ENCODE measurements around the gene LYZ. TPM values are rescaled to one million over a fixed set of nuclear protein-coding genes. Genes with fewer than 3 reads are reported as not detected.
A peak's percentile ranks its signal among the peaks of the same experiment; 100 is the strongest.

Gene LYZ
- total RNA-seq, 1 experiment from 2014 or later: not detected

GRCh38 chr12:69338936-69339335 is 9.2 kb upstream of the LYZ start:
- no peak for DNase-seq (ENCODE audit: low read depth)

DNA sequence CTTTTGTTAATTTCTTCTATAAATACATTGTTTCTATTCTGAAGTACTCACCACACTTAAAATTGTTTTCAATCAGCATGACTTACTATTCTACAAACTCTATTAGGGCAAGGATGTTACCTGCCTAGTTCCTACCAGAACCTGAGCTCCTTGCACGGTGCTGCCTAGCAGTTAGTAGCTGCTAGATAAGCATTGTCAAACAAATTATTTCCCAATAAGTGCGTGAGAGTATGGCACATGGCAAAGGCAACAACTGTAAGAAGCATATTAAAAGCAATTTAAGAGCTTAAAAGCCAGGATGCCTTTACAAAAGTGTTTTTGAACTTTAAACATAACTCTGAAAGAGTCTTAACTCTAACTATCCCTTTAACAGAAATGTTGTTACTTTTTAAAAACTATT is 8.2 kb upstream of the LYZ start:
- no peak for DNase-seq (ENCODE audit: low read depth)

DNA sequence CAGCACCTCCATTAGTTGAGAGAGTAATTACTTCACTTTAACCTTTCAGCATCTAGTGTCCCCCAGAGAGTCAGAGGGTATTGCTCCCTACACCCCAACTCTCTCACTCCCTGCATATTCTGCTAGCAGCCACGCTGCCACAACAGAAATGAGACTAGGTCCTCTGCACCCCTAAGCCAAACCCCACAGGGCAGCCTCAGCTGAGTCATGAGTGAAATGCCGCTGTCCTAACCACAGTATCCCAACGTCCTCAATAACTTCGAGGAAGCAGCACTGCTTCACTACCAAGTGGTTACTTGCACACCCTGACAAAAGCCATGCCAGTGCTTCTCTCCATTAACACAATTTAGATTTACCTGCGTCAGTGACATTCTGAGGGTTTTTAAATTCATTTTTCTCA is 6.9 kb upstream of the LYZ start:
- DNase-seq (ENCODE audit: low read depth): peak; percentile 71

DNA sequence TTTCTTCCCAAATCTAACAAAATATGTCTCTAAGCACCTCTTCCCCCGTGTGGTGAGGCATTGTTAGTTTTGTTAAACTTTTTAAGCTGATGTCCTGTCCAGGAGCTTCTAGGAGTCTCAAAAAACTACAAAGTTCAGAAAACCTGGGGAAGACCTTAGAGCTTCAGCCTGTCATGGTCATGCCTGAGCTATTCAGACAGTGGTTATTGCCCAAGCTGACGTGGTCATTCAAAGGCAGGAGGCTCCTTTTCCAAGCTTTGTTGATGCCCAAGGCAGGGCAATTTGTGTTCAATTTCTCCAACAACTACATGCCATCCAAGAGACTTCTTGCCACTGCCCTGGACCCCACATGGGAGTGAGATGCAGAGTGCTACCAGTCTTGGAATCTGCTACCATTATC is 5.8 kb upstream of the LYZ start:
- no peak for DNase-seq (ENCODE audit: low read depth)

GRCh38 chr12:69343357-69343756 is 4.8 kb upstream of the LYZ start:
- DNase-seq (ENCODE audit: low read depth): no peak

DNA sequence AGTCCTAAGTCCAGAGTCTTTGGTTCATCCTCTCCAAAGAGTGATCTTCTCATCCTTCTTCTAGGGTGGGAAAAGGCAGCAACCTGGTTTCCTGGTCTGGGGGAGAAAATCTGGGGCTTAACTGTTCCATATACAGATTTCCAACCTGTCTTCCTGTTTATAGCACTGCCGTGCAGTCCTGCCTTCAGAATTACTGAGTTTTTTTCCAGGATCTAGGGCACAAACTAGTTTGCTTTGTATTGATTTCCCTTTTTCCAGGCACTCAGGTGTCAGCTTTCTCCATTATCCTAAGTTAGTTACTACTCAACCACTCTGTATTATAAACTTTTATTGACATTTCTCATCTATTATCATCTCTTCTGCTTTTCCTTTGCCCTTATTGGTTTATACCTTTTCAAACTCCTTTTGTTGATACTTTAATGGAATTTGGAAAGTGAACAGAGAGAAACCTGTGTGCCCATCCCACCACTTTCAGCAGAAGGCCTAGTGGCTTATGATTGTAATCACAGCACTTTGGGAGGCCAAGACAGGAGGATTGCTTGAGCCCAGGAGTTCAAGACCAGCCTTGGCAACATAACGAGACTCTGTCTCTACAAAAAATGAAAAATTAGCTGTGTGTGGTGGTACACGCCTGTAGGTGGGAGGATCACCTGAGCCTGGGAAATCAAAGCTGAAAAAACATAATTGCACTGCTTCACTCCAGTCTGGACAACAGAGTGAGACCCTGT is 4.1 kb upstream of the LYZ start:
- DNase-seq (ENCODE audit: low read depth): no peak

DNA sequence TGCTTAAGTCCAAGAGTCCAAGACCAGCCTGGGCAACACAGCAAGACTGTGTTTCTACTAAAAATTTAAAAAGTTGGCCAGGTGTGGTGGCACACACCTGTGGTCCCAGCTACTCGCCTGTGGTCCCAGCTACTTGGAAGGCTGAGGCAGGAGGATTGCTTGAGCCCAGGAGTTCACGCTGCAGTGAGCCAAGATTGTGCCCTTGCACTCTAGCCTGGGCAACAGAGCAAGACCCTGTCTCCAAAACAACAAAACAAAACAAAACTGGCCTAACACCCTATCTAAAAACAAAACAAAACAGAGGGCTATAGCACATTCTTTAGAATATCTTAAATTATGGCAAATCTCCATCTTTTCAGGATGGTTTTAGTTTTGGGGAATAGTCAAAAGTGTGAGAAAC is 3.1 kb upstream of the LYZ start:
- DNase-seq (ENCODE audit: low read depth): no peak

- no peak for DNase-seq (ENCODE audit: low read depth)
Measured at GRCh38 chr12:69345742-69346141, 2.4 kb upstream of the LYZ start.

GRCh38 chr12:69350002-69350626 is 1.9 kb downstream of the LYZ start:
- no peak for DNase-seq (ENCODE audit: low read depth)

GRCh38 chr12:69350777-69351176 is 2.6 kb downstream of the LYZ start:
- no peak for DNase-seq (ENCODE audit: low read depth)

DNA sequence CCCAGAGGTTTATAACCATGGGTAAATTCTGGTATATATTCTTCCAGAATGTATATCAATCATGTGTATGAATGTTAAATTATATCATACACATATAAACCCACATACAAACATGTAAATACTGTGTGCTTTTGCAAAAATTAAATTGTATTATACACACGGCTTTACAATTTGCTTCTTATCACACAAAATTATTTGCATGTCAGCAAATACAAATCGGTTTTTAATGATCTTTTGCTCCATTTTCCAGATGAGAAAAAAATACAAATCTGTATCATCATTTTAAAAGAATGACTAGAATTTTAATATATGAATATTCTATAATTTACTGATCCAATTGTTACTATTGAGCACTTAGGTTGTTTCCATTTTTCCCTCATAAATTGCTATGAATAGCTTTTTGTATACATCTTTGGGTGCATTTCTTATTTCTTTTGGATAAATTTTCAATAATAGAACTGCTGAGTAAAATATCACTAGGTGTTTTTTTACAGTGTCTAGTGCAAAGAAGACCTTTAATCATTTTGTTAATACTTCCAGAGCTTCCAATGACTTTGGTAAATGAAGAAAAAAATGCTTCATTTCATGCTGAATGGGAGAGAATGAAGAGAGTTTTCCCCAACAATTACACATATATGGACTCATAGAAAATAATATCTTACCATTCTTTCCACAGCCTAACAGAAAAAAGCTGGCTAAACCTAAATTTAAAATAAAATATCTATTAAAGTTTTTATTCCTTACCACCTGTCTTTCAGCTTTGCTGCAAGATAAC is 3.5 kb downstream of the LYZ start:
- DNase-seq (ENCODE audit: low read depth): no peak

DNA sequence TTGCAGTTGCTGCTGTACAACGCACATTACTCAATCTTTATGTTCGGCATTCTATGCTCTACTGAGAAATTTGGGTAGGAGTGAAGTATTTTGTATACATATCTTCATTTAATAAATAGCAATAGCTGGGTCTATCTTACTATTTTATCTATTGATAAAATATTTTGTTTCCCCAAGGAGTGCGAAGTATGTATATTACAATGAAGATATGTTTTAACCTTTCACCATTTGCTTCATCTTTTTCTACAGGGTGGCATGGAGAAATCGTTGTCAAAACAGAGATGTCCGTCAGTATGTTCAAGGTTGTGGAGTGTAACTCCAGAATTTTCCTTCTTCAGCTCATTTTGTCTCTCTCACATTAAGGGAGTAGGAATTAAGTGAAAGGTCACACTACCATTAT is 4.7 kb downstream of the LYZ start:
- DNase-seq (ENCODE audit: low read depth): no peak

- DNase-seq (ENCODE audit: low read depth): no peak
Measured at GRCh38 chr12:69354172-69354555, 6.0 kb downstream of the LYZ start.

DNA sequence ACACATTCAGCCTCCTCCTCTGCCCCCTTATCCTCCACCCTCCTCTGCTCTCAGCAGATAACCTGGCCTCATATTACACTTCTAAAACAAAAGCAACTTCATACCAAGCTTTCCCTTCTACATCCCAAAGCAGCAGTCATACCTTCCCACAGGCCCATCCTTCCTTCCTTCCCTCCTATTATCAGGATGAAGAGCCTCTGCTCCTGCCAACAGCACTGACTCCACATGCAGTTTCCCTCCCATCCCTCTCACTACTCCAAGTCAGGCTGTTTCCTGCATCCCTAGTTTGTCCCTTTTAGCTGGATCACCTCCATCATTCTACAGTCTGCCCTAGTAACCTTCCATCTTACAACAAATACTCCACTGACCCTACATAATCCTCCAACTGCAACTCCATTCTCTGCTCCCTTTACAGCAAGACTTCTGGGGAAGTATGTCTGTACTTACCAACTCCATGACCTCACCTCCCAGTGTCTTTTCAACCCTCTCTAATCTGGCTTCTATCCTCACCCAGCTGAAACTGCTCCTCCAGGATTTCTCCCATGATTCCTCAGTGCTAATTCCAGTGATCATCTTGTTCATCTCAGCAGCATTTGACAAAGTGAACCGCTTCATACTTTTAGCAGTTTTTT is 6.5 kb downstream of the LYZ start:
- DNase-seq (ENCODE audit: low read depth): no peak

DNA sequence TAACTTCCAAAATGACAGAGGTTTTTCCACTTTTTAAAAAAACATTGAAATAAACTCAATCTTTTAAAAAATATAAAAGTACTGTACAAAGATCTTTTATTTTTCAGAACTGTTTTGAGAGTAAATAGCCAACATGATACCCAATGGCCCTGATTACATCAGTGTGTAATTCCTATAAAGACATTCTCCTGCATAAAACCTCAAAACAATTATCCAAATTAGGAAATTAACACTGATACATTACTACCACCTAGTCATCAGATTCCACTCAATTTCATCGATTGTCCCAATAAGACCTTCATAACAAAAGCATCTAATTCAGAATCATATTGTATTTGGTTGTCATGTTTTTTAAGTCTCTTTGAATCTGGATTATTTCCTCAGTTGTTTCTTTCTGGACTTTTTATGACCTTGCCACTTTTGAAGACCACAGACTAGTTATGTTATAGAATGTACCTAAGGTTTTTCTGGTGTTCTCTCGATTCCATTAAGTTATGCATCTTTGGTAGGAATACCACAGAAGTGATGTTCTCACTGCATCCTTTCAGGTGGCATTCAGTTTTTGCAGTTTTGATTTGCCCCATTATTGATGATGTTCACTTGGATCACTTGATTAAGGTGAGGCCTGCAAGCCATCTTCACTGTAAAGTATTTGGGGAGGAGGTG is 7.3 kb downstream of the LYZ start:
- no peak for DNase-seq (ENCODE audit: low read depth)

DNA sequence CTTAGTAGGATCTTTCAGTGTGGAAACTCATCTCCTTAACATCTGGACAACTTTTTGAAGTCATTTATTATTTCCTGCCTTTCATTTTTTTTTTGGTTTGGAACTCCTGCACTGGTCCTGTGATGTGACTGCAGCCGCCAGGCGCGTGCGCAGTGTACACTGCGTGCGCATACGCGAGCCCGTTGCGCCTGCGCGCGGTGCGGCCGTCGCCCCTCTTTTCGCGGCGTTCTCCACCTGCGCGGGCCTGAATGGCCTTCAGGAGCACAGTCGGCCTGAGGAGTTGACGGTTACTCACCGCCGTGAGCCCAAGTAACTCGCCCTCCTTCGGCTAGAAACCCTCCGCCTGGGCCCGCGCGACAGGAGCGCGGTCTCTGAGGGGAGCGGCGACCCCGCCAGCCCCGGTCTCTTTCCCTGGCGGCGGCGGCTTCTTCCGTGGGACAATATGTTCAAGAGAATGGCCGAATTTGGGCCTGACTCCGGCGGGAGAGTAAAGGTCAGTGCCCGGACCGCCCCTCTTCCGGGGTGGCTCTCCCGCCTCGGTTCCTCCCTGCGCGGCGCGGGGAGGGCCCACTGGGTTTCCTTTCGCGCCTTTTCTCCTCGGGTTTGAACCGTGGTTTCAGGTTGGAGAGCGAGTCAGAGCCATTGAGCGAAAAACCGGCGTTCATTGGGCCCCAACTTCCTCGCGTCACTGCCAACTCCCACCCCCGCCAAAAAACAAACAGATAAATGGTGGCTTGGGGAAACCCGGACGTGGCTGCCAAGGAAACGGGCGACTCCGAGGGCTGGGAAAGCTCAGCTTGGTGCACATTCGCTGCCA is 11.6 kb downstream of the LYZ start, which contains the start of gene YEATS4:
YEATS4 (plus strand) TSS at position 213 of the 817 bp plus-strand sequence; CDS start at position 443, 230 bp downstream.
- DNase-seq (ENCODE audit: low read depth): peak; percentile 96

- no peak for DNase-seq (ENCODE audit: low read depth)
Measured at GRCh38 chr12:69360348-69360672, 12.1 kb downstream of the LYZ start.

DNA sequence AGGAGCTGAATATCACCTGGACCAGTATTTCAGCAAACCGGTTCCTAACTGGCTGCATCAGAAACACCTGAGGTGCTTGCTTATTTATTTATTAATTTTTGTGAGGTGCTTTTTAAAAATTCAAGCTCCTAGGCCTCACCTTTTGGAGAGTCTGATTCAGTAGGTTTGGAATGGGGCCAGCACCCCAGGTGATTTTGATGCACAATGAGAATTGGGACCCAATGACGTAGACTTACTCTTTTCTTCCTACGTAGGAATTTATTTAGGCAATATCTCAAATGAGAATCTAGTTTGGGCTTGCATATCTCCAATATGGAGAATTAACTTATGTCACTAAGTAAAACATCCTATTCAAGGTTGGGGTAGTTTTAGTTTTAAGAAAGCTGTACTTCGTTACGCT is 18.6 kb downstream of the LYZ start:
- no peak for DNase-seq (ENCODE audit: low read depth)

DNA sequence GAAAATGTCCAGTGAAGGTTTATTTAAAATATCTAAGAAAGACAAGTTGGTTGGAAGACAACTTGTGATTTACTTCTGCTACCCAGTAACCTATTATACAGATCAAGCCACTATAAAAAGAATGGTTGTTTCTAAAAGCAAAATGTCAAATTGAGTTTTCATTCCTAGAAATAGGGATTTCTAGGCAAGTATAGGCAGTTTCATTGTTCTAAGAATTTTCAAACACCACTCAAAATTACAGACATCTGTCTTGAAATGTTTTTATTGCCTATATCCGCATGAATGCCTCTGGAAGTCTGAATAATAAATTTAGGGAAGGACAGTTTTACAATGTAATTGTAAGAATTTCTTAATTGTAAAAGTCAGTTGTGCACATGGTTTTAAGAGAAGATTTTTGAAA is 20.0 kb downstream of the LYZ start:
- DNase-seq (ENCODE audit: low read depth): no peak

DNA sequence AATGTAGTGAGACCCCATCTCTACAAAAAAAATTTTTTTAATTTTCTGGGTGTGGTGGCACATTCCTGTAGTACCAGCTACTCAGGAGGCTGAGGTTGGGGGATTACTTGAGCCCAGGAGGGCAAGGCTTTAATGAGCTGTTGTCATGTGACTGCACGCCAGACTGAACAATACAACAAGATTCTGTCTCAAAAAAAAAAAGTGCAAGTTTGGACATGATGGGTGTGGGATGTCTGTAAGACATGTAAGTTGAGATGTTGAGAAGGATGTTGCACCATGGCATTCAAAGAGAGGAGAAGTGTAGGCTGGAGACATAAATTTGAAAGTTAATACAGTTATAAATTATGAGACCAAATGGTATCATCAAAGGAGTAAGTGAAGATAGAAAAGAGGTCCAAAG is 34.9 kb downstream of the LYZ start:
- no peak for DNase-seq (ENCODE audit: low read depth)

GRCh38 chr12:69385038-69385437 is 36.9 kb downstream of the LYZ start:
- no peak for DNase-seq (ENCODE audit: low read depth)
